Measurements from ENCODE around the gene GDPD4. TPM values are rescaled to one million over a fixed set of nuclear protein-coding genes. Genes with fewer than 3 reads are reported as not detected.
"Not testable (repeated sequence)": the region's sequence is repeated elsewhere in the genome, so short reads cannot be mapped to it uniquely, and the experiment has no call there.

The GDPD4 gene
- total RNA-seq, 4 donors from 2014 or later, result not detected

DNA sequence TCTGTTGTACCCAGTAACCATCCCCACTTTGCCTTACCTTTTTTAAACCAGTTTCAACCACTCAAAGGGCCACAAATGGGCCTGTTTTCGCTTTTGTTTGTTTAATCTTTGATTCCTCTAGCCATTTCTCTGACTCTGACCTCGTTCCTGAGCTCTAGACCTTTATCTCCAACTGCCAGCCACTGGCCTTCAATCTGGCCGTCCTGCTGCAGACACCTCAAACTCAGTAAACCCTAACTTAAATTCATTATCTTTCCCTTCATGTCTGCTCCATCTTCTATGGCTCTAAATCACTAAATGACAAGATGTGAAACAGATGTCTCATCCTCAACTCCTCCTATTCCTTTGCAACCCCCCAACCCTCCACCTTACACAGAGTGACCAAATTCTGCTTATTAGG is 1.3 kb upstream of the GDPD4 start:
- intact Hi-C loops (cut with DNase I), result no loop called here
- WGBS, result 81% methylated on average over 3 of the region's 3 CpGs
- DNase-seq (ENCODE audit: extremely low spot score), result peak; percentile 19

DNA sequence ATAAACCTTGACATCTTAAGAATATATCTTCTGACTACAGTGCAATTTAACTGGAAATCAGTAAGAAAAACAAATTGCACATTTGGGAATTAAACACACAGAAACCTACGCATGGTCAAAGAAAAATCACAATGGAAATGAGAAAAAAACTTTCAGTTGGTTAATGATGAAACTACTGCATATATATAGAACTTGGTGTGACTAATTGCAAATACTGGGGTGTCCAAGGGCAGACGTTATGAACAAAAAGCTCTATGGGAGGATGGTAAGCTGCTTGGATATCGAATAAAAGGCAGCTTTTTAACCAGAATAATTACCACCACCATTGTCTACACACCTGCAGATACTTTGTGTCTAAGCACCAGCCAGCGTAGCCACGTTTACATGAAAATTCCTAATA is 791 bp downstream of the GDPD4 start:
- no peaks in the 10 kb centered on the region for H3K4me1 ChIP-seq
- no peak for TF ChIP-seq POLR2AphosphoS5 (IDR thresholded peaks at IDR 0.05)
- no peak for TF ChIP-seq EP300 (IDR thresholded peaks at IDR 0.05)
- TF ChIP-seq POLR2A (IDR thresholded peaks at IDR 0.05; ENCODE audit: low read depth), result no peak
- TF ChIP-seq, protein P1, sequence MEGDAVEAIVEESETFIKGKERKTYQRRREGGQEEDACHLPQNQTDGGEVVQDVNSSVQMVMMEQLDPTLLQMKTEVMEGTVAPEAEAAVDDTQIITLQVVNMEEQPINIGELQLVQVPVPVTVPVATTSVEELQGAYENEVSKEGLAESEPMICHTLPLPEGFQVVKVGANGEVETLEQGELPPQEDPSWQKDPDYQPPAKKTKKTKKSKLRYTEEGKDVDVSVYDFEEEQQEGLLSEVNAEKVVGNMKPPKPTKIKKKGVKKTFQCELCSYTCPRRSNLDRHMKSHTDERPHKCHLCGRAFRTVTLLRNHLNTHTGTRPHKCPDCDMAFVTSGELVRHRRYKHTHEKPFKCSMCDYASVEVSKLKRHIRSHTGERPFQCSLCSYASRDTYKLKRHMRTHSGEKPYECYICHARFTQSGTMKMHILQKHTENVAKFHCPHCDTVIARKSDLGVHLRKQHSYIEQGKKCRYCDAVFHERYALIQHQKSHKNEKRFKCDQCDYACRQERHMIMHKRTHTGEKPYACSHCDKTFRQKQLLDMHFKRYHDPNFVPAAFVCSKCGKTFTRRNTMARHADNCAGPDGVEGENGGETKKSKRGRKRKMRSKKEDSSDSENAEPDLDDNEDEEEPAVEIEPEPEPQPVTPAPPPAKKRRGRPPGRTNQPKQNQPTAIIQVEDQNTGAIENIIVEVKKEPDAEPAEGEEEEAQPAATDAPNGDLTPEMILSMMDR (IDR thresholded peaks at IDR 0.05), result no peak

More for the DNA sequence above, 1.3 kb upstream of the GDPD4 start:
- H3K4me3 ChIP-seq, result no peak overlapping the region
- H3K27me3 ChIP-seq, result no peaks in the 10 kb centered on the region
- no peaks in the 10 kb centered on the region for H3K9me3 ChIP-seq
- no peaks in the 10 kb centered on the region for H3K4me1 ChIP-seq
- no peak overlapping the region for H3K27ac ChIP-seq (replicated peaks in 1 of 4)
- H3K36me3 ChIP-seq, result no peaks in the 10 kb centered on the region
- TF ChIP-seq POLR2A (IDR thresholded peaks at IDR 0.05; ENCODE audit: low read depth), result no peak
- TF ChIP-seq, protein P1 (IDR thresholded peaks at IDR 0.05), result no peak
- no peak for TF ChIP-seq POLR2AphosphoS5 (IDR thresholded peaks at IDR 0.05)
- no peak for TF ChIP-seq EP300 (IDR thresholded peaks at IDR 0.05)

DNA sequence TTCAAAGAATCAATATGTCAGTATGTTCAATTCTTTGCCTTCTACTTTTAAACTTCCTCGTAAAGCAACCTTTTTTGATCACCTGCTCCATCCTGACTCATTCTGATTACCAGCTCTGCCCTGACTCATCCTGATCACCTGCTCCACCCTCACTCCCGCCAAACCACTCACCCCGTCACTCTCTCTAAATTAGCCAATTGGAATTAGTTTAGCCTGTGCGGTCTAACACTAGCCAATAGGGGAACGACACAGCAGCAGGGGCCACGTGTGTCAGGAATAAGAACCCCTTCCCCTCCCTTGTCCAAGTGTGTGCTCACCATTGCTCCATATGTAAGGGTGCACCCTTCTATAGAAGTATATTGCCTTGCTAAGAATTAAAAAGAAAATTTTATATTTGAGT is 1.5 kb downstream of the GDPD4 start:
- H3K4me3 ChIP-seq; H3K27me3 ChIP-seq; H3K36me3 ChIP-seq; H3K9me3 ChIP-seq; intact Hi-C loops (cut with DNase I); H3K4me1 ChIP-seq; H3K27ac ChIP-seq (replicated peaks in 1 of 4): not testable (repeated sequence)
- WGBS, result 93% methylated on average over 6 of the region's 6 CpGs
- peak; percentile 26 for DNase-seq (ENCODE audit: extremely low spot score)

More for the DNA sequence above, 791 bp downstream of the GDPD4 start:
- Histone ChIP-seq H3K27ac (replicated peaks in 1 of 4) (no peak overlapping the region), H3K4me3 (no peak overlapping the region), H3K9me3 (no peaks in the 10 kb centered on the region), H3K27me3 (no peaks in the 10 kb centered on the region), H3K36me3 (no peaks in the 10 kb centered on the region)
- DNase-seq (ENCODE audit: extremely low spot score), result no peak
- WGBS, result 76% methylated on average over 5 of the region's 5 CpGs
- intact Hi-C loops (cut with DNase I), result no loop called here

DNA sequence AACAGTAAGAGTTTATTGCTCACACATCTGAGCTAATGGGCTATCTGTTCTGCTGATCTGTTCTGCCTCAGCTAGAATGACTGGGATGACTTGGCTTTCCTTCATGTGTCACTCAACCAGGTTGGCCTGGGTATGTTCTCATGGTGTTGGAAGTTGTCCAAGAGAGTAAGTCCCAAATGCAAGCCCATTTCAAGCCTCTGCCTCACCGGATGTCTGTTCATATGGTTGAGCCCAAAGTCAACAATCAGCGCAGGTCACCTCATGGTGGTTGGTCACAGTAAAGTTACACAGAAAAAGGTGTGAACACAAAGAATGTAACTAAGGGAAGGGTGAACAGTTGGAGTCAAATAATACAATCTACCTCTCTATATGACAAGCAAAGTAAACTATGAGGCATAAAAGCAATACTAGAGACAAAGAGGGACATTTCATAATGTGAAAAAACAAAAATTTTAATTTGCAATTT is 1.9 kb downstream of the GDPD4 start:
- 84% methylated on average over 2 of the region's 2 CpGs for WGBS
- H3K4me1 ChIP-seq, result no peaks in the 10 kb centered on the region
- no peak overlapping the region for H3K4me3 ChIP-seq
- H3K9me3 ChIP-seq, result no peaks in the 10 kb centered on the region
- intact Hi-C loops (cut with DNase I), result no loop called here
- no peak for DNase-seq (ENCODE audit: extremely low spot score)
- no peaks in the 10 kb centered on the region for H3K27me3 ChIP-seq
- H3K36me3 ChIP-seq, result no peaks in the 10 kb centered on the region
- no peak for TF ChIP-seq EP300 (IDR thresholded peaks at IDR 0.05)
- TF ChIP-seq, protein P1 (IDR thresholded peaks at IDR 0.05), result no peak
- no peak for TF ChIP-seq POLR2A (IDR thresholded peaks at IDR 0.05; ENCODE audit: low read depth)
- TF ChIP-seq POLR2AphosphoS5 (IDR thresholded peaks at IDR 0.05), result no peak
- H3K27ac ChIP-seq (replicated peaks in 1 of 4), result no peak overlapping the region

DNA sequence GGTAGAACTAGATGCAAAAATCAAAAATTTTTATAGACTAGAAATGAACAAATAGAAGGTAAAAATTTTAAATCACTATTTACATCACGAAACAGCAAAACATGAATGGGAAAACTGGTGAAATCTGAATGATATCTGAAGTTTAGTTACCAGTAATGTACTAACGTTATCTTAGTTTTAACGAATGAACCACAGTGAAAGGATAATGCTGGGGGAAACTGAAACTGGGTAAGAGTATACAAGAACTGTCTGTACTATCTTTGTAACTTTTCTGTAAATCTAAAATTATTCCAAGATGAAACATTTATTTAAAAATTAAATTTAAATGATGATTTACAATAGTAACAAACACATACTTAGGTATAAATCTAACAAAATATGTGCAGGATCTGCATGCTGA is 7.4 kb downstream of the GDPD4 start:
- 89% methylated on average over 3 of the region's 3 CpGs for WGBS
- H3K27me3 ChIP-seq, result no peaks in the 10 kb centered on the region
- no peak overlapping the region for H3K4me3 ChIP-seq
- TF ChIP-seq EP300 (IDR thresholded peaks at IDR 0.05), result no peak
- TF ChIP-seq POLR2AphosphoS5 (IDR thresholded peaks at IDR 0.05), result no peak
- no peak for DNase-seq (ENCODE audit: extremely low spot score)
- no peaks in the 10 kb centered on the region for H3K4me1 ChIP-seq
- intact Hi-C loops (cut with DNase I), result no loop called here
- H3K9me3 ChIP-seq, result no peaks in the 10 kb centered on the region
- H3K27ac ChIP-seq (replicated peaks in 1 of 4), result no peak overlapping the region
- no peaks in the 10 kb centered on the region for H3K36me3 ChIP-seq

DNA sequence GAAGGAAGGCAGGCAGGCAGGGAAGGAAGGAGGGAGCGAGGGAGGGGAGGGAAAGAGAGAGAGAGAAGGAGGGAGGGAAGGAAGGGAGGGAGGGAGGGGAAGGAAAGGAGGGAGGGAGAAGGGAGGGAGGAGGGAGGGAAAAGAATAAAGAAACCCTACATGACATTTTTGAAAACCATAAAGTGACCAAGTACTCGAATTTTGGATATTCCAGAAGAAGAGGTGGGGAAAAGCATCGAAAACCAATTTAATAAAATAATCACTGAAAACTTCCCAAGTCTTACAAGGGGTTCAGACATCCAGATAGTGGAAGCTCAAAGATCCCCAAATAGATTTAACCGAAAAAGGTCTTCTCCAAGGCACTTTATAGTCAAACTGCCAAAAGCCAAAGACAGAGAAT is 11.7 kb downstream of the GDPD4 start:
- WGBS, result 85% methylated on average over 4 of the region's 4 CpGs
- Histone ChIP-seq H3K4me1 (no peaks in the 10 kb centered on the region), H3K27ac (replicated peaks in 1 of 4) (no peak overlapping the region), H3K27me3 (no peaks in the 10 kb centered on the region), H3K4me3 (no peak overlapping the region), H3K36me3 (no peaks in the 10 kb centered on the region), H3K9me3 (no peaks in the 10 kb centered on the region)
- intact Hi-C loops (cut with DNase I), result no loop called here
- TF ChIP-seq POLR2A (IDR thresholded peaks at IDR 0.05; ENCODE audit: low read depth) (no peak), POLR2AphosphoS5 (IDR thresholded peaks at IDR 0.05) (no peak), EP300 (IDR thresholded peaks at IDR 0.05) (no peak)
- TF ChIP-seq, protein P1 (IDR thresholded peaks at IDR 0.05), result no peak
- DNase-seq (ENCODE audit: extremely low spot score), result no peak

Measured in esophagus muscularis mucosa (tissue), 4 donors.